Tibial artery (tissue), 4 donors: Measurements from ENCODE around the gene CHKA.

Source experiments
- DNase-seq, 2 donors: peaks; one replicate each; pipeline ENCODE4 v3.0.0-alpha.2; 2019
- H3K27ac ChIP-seq, 2 donors: fragments of 200-600 bp; sonication (generic) in 1 of 2; 1 replicate in 1 of 2; 2 replicates in 1 of 2; pipeline ENCODE4 v1.5.1; 2018 to 2019; ENCODE audit warnings: mild to moderate bottlenecking in 1 of 2
- H3K27me3 ChIP-seq, 2 donors: fragments of 200-600 bp; sonication (generic) in 1 of 2; one replicate each; pipeline versions ENCODE4 v1.5.1 to v1.6.0; 2016 to 2019
- H3K36me3 ChIP-seq, 3 donors: fragments of 200-600 bp; sonication (generic) in 2 of 3; one replicate each; pipeline ENCODE4 v1.5.1; 2016 to 2019; ENCODE audit warnings: mild to moderate bottlenecking in 2 of 3
- H3K4me1 ChIP-seq, 4 donors: fragments of 200-600 bp; sonication (generic) in 2 of 4; 1 replicate in 3 of 4; 2 replicates in 1 of 4; pipeline ENCODE4 v1.5.1; 2016 to 2019
- H3K4me3 ChIP-seq, 2 donors: fragments of 200-600 bp; sonication (generic) in 1 of 2; 1 replicate in 1 of 2; 2 replicates in 1 of 2; pipeline ENCODE4 v1.5.1; 2018 to 2019; ENCODE audit warnings: mild to moderate bottlenecking in 2 of 2
- H3K9me3 ChIP-seq, 3 donors: fragments of 200-600 bp; sonication (generic) in 1 of 3; one replicate each; pipeline ENCODE4 v1.5.1; 2016 to 2019
- intact Hi-C: fragments of 100-400 bp; cut with DNase I; formaldehyde crosslinking; loops from one replicate; pipeline ENCODE4 v1.15.0; 2023; ENCODE audit warnings: low total_unique reads
- TF ChIP-seq, protein P1 (sequence below), 2 experiments: fragments of 200-600 bp in 1 of 2; fragments of 450-650 bp in 1 of 2; IDR thresholded peaks; one replicate each; pipeline ENCODE4 v1.5.1; 2017 to 2019; ENCODE audit warnings: antibody characterized with exemption in 2 of 2, mild to moderate bottlenecking in 1 of 2, moderate library complexity in 1 of 2

CHKA gene

GRCh38 chr11:68012044-68012842 is 108.9 kb downstream of the CHKA start:
- Histone ChIP-seq H3K4me3 (no peak overlapping the region), H3K27me3 (no peaks in the 10 kb centered on the region), H3K27ac (peak overlapping the region; percentile 93 to 94), H3K36me3 (no peaks in the 10 kb centered on the region), H3K4me1 (peaks cover 4 to 87% (median 72%) of the 10 kb centered on the region in 4 donors), H3K9me3 (no peaks in the 10 kb centered on the region)
- TF ChIP-seq, protein P1, sequence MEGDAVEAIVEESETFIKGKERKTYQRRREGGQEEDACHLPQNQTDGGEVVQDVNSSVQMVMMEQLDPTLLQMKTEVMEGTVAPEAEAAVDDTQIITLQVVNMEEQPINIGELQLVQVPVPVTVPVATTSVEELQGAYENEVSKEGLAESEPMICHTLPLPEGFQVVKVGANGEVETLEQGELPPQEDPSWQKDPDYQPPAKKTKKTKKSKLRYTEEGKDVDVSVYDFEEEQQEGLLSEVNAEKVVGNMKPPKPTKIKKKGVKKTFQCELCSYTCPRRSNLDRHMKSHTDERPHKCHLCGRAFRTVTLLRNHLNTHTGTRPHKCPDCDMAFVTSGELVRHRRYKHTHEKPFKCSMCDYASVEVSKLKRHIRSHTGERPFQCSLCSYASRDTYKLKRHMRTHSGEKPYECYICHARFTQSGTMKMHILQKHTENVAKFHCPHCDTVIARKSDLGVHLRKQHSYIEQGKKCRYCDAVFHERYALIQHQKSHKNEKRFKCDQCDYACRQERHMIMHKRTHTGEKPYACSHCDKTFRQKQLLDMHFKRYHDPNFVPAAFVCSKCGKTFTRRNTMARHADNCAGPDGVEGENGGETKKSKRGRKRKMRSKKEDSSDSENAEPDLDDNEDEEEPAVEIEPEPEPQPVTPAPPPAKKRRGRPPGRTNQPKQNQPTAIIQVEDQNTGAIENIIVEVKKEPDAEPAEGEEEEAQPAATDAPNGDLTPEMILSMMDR (IDR thresholded peaks at IDR 0.05) = no peak
- intact Hi-C loops = loop anchor here (5.0 kb wide), 1 partner anchor 110 kb away; the partner anchor contains the start of gene CHKA
- no peak for DNase-seq

- peak overlapping the region; percentile 49 to 54 for H3K4me3 ChIP-seq
These were observed 109.9 kb downstream of the CHKA start for GRCh38 chr11:68011051-68011943.

DNA sequence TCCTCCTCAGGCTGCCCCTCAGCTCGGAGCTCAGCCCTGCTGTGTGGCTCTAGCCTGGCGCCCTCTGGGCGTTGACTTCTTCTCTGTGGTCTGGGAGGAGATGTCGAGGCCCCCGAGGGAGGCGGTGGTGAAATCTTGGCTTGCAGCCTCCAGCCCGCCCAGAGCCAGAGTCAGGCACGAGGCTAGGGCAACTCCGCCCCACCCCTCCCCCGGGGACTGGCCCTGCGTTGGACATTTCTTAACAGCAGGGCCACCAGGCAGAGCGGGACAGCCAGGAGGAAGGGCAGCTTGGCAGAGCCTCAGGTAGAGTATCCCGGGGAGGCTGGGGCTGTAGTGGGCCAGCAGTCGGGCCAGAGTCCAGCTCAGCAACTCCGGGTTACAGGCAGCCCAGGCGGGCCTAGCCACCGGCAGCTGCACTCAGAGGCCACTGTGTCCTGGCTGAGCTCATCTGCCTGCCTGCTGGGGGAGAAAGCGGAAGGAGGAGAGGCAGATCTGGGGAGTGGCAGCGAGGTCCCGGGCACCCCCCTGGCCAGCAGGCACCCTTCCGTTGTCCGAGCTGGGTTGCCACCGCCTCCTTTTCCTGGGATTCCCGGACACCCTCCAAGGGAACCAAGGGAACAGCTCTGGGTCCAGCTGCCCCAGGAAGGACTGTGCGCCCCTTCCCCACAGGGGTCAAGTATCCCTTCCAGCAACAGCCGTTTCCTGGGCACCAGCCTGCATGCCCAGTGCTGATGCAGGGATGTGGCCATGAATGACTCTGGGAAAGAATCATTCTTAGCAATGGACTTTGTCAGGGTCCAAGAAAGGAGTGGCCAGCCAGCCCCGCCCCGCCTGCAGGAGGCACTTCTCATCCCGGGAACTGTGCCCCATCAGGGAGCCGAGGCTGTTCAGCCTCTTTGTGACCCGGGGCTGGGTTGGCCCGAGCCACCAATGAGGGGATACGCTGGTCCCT is 110.8 kb downstream of the CHKA start, which contains the start of gene ALDH3B1:
Gene ALDH3B1, plus strand, starts transcription at position 238 of the 952 bp plus-strand sequence. CDS start 4,971 bp downstream, outside the sequence.
- Histone ChIP-seq H3K27me3 (no peaks in the 10 kb centered on the region), H3K4me1 (peaks cover 4 to 75% (median 64%) of the 10 kb centered on the region in 4 donors), H3K27ac (peak within 1 kb of the TSS; percentile 93 to 94), H3K4me3 (peak within 1 kb of the TSS; percentile 49 to 54), H3K36me3 (no peaks in the 10 kb centered on the region), H3K9me3 (no peaks in the 10 kb centered on the region)
- intact Hi-C loops = loop anchor here (5.0 kb wide), 1 partner anchor 112 kb away; the partner anchor contains the start of gene CHKA
- TF ChIP-seq, protein P1 (IDR thresholded peaks at IDR 0.05) = no peak
- DNase-seq = peak; percentile 97 to 100

More at GRCh38 chr11:68011051-68011943, 109.9 kb downstream of the CHKA start:
- Histone ChIP-seq H3K27ac (peak overlapping the region; percentile 93 to 94), H3K36me3 (no peaks in the 10 kb centered on the region), H3K4me1 (peaks cover 4 to 77% (median 65%) of the 10 kb centered on the region in 4 donors), H3K27me3 (no peaks in the 10 kb centered on the region), H3K9me3 (no peaks in the 10 kb centered on the region)
- intact Hi-C loops = loop anchor here (5.0 kb wide), 1 partner anchor 111 kb away; the partner anchor contains the start of gene CHKA
- TF ChIP-seq, protein P1 (IDR thresholded peaks at IDR 0.05) = no peak
- DNase-seq = no peak

DNA sequence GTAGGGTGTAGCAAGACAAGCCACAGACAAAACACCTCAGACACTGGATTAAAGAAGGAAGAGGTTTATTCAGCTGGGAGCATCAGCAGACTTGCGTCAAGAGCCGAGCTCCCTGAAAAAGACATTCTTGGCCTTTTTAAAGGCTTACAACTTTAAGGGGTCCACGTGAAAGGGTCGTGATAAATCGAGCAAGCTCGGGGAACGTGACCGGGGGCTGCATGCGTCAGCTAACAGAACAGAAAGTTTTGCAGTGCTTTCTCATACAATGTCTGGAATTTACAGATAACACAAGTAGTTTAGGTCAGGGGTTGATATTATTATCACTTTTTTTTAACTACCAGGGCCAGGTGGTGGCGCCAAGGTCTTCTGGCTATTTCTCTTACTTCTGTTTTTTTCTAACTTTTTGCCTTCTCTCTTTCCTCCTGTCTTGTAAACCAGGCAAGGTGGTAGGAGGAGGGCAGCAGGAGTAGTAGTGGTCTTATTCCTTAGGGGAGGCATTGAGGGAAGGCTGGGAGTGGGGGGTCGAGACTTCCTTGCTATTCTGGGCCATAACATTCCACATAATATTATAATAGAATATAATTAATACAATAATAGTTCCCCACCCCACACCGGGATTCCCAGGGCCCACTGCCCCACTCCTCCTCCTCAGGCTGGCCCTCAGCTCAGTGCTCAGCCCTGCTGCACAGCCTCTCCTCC is 111.6 kb downstream of the CHKA start:
- no peaks in the 10 kb centered on the region for H3K9me3 ChIP-seq
- no peaks in the 10 kb centered on the region for H3K36me3 ChIP-seq
- peaks cover 0 to 67% (median 56%) of the 10 kb centered on the region in 4 donors for H3K4me1 ChIP-seq
- H3K27ac ChIP-seq = peak overlapping the region; percentile 93 to 94
- no peaks in the 10 kb centered on the region for H3K27me3 ChIP-seq
- H3K4me3 ChIP-seq = peak overlapping the region; percentile 49 to 54
- intact Hi-C loops = loop anchor here (5.0 kb wide), 3 partner anchors 33 to 203 kb away; partner anchors contain the start of genes CHKA and KMT5B
- no peak for DNase-seq
- TF ChIP-seq, protein P1 (IDR thresholded peaks at IDR 0.05) = no peak
